AG04450 (cell line): Measurements from ENCODE around the gene CCR7. TPM values are rescaled to one million over a fixed set of nuclear protein-coding genes. Genes with fewer than 3 reads are reported as not detected.

Experiments used
- CTCF ChIA-PET: fragments of 300-600, 350-600 bp; formaldehyde crosslinking; extraction: SDS; loops from one replicate; lab custom pipeline; 2022; ENCODE audit warnings: antibody characterized with exemption, inconsistent platforms; lab: Charles Lee
- POLR2A ChIA-PET: fragments of 350-600 bp; formaldehyde crosslinking; extraction: SDS; loops from one replicate; lab custom pipeline; 2021; ENCODE audit warnings: antibody characterized with exemption, inconsistent platforms; lab: Yijun Ruan, JAX
- DNase-seq: peaks from one replicate; pipeline ENCODE4 v3.0.0-alpha.2; 2011; ENCODE audit warnings: low read depth, low spot score
- H3K27ac ChIP-seq: one replicate; pipeline ENCODE4 v1.5.1; 2012; ENCODE audit warnings: low read depth, low read length, control low read depth
- H3K27me3 ChIP-seq: one replicate; pipeline ENCODE4 v1.6.0; 2012; ENCODE audit warnings: low read length; ENCODE audit not compliant: control insufficient read depth, insufficient read depth
- H3K4me3 ChIP-seq: 2 replicates; pipeline ENCODE4 v1.5.1; 2011; ENCODE audit warnings: mild to moderate bottlenecking, low read depth, low read length, control low read depth
- H3K9me3 ChIP-seq: 2 replicates; pipeline ENCODE4 v1.5.1; 2012; ENCODE audit warnings: low read length; ENCODE audit not compliant: control insufficient read depth, insufficient read depth
- CTCF ChIP-seq: IDR thresholded peaks from 2 replicates; pipeline ENCODE4 v1.5.1; 2011; ENCODE audit warnings: low read depth, low read length, control low read depth, inconsistent platforms
- polyA plus RNA-seq: library from polyadenylated mRNA; depleted of rRNA; stranded (reverse); fragments of >200 nt; gene quantifications from 2 replicates; pipeline ENCODE4 v1.2.3, GENCODE V29; 2011

The CCR7 gene
- polyA plus RNA-seq, 1 experiment = 0.22 TPM

GRCh38 chr17:40532520-40533253 is 32.6 kb downstream of the CCR7 start:
- DNase-seq = no peak
- no peak overlapping the region for H3K27ac ChIP-seq
- POLR2A ChIA-PET = interaction anchor here (0.5 to 7.5 kb wide), 21 partner anchors 10 to 1133 kb away, joined by 3 to 133 read pairs (median 5); partner anchors contain the start of genes IGFBP4 and TOP2A
- no peaks in the 10 kb centered on the region for H3K27me3 ChIP-seq
- CTCF ChIA-PET = interaction anchor here (0.5 to 13.7 kb wide), 36 partner anchors 8 to 258 kb away, joined by 3 to 174 read pairs (median 8); partner anchors contain the start of gene GJD3
- no peak overlapping the region for H3K4me3 ChIP-seq
- no peak for TF ChIP-seq CTCF
- no peaks in the 10 kb centered on the region for H3K9me3 ChIP-seq

- no peaks in the 10 kb centered on the region for H3K9me3 ChIP-seq
- no peaks in the 10 kb centered on the region for H3K27me3 ChIP-seq
- CTCF ChIA-PET = interaction anchor here (1.1 to 13.7 kb wide), 13 partner anchors 11 to 173 kb away, joined by 4 to 174 read pairs (median 17); no protein-coding TSS in a partner anchor
- POLR2A ChIA-PET = interaction anchor here (1.4 to 6.0 kb wide), 4 partner anchors 20 to 66 kb away, joined by 7 to 133 read pairs (median 34); no protein-coding TSS in a partner anchor
- DNase-seq = no peak
- H3K27ac ChIP-seq = no peak overlapping the region
- no peak for TF ChIP-seq CTCF
- H3K4me3 ChIP-seq = no peak overlapping the region
Measured at GRCh38 chr17:40531051-40531991, 34.0 kb downstream of the CCR7 start.

GRCh38 chr17:40530531-40530994 is 34.7 kb downstream of the CCR7 start:
- no peak overlapping the region for H3K27ac ChIP-seq
- TF ChIP-seq CTCF = no peak
- POLR2A ChIA-PET = interaction anchor here (6.0 kb wide), 1 partner anchor 56 kb away, joined by 133 read pairs; no protein-coding TSS in a partner anchor
- DNase-seq = no peak
- no peaks in the 10 kb centered on the region for H3K9me3 ChIP-seq
- CTCF ChIA-PET = interaction anchor here (1.0 to 13.7 kb wide), 3 partner anchors 29 to 54 kb away, joined by 3 to 174 read pairs (median 94); no protein-coding TSS in a partner anchor
- no peaks in the 10 kb centered on the region for H3K27me3 ChIP-seq
- H3K4me3 ChIP-seq = no peak overlapping the region

GRCh38 chr17:40529991-40530390 is 35.3 kb downstream of the CCR7 start:
- no peak for TF ChIP-seq CTCF
- ChIA-PET CTCF (interaction anchor here (1.0 to 6.4 kb wide), 2 partner anchors 39 to 54 kb away, joined by 3 to 94 read pairs; no protein-coding TSS in a partner anchor), POLR2A (interaction anchor here (6.0 kb wide), 1 partner anchor 56 kb away, joined by 133 read pairs; no protein-coding TSS in a partner anchor)
- no peaks in the 10 kb centered on the region for H3K9me3 ChIP-seq
- H3K27me3 ChIP-seq = no peaks in the 10 kb centered on the region
- H3K27ac ChIP-seq = no peak overlapping the region
- no peak for DNase-seq
- no peak overlapping the region for H3K4me3 ChIP-seq
